ENCODE measurements around the gene CHI3L2. TPM values are rescaled to one million over a fixed set of nuclear protein-coding genes. Genes with fewer than 3 reads are reported as not detected.
A peak's percentile ranks its signal among the peaks of the same experiment; 100 is the strongest.

CHI3L2 gene
- total and polyA plus RNA-seq, 2 of the 13 experiments (the other 11 are each of a cell fraction or from before 2014, with no cell fraction given): 0.46 to 1.7 TPM

- TF ChIP-seq MXD3 (CRISPR knock-in tag; IDR thresholded peaks at IDR 0.05): no peak
- no peak for TF ChIP-seq ZNF746 (CRISPR knock-in tag; IDR thresholded peaks at IDR 0.05)
- TF ChIP-seq TRAFD1 (CRISPR knock-in tag; IDR thresholded peaks at IDR 0.05; ENCODE audit: borderline replicate concordance): no peak
- TF ChIP-seq, protein P1, sequence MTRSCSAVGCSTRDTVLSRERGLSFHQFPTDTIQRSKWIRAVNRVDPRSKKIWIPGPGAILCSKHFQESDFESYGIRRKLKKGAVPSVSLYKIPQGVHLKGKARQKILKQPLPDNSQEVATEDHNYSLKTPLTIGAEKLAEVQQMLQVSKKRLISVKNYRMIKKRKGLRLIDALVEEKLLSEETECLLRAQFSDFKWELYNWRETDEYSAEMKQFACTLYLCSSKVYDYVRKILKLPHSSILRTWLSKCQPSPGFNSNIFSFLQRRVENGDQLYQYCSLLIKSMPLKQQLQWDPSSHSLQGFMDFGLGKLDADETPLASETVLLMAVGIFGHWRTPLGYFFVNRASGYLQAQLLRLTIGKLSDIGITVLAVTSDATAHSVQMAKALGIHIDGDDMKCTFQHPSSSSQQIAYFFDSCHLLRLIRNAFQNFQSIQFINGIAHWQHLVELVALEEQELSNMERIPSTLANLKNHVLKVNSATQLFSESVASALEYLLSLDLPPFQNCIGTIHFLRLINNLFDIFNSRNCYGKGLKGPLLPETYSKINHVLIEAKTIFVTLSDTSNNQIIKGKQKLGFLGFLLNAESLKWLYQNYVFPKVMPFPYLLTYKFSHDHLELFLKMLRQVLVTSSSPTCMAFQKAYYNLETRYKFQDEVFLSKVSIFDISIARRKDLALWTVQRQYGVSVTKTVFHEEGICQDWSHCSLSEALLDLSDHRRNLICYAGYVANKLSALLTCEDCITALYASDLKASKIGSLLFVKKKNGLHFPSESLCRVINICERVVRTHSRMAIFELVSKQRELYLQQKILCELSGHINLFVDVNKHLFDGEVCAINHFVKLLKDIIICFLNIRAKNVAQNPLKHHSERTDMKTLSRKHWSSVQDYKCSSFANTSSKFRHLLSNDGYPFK (CRISPR knock-in tag; IDR thresholded peaks at IDR 0.05; ENCODE audit: borderline replicate concordance): 0 out of 2 replicates have a peak, but pooled peaks have one; percentile 33
- TF ChIP-seq, protein P2, sequence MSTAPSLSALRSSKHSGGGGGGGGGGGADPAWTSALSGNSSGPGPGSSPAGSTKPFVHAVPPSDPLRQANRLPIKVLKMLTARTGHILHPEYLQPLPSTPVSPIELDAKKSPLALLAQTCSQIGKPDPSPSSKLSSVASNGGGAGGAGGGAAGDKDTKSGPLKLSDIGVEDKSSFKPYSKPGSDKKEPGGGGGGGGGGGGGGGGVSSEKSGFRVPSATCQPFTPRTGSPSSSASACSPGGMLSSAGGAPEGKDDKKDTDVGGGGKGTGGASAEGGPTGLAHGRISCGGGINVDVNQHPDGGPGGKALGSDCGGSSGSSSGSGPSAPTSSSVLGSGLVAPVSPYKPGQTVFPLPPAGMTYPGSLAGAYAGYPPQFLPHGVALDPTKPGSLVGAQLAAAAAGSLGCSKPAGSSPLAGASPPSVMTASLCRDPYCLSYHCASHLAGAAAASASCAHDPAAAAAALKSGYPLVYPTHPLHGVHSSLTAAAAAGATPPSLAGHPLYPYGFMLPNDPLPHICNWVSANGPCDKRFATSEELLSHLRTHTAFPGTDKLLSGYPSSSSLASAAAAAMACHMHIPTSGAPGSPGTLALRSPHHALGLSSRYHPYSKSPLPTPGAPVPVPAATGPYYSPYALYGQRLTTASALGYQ (CRISPR knock-in tag; IDR thresholded peaks at IDR 0.05): no peak
- TF ChIP-seq RXRB (CRISPR knock-in tag; IDR thresholded peaks at IDR 0.05; ENCODE audit: borderline replicate concordance): no peak
- no peak for TF ChIP-seq LCORL (IDR thresholded peaks at IDR 0.05)
- 0 out of 2 replicates have a peak, but pooled peaks have one; percentile 11 for TF ChIP-seq LCORL (CRISPR knock-in tag; IDR thresholded peaks at IDR 0.05)
- TF ChIP-seq TIGD3 (CRISPR knock-in tag; IDR thresholded peaks at IDR 0.05; ENCODE audit: borderline replicate concordance): no peak
- no peak for TF ChIP-seq ZNF737 (CRISPR knock-in tag; IDR thresholded peaks at IDR 0.05; ENCODE audit: borderline replicate concordance)
- TF ChIP-seq ZNF567 (CRISPR knock-in tag; IDR thresholded peaks at IDR 0.05; ENCODE audit: borderline replicate concordance): no peak
- 0 out of 2 replicates have a peak, but pooled peaks have one; percentile 33 for TF ChIP-seq HNF4A (CRISPR knock-in tag; IDR thresholded peaks at IDR 0.05)
- no peak for TF ChIP-seq ZNF839 (CRISPR knock-in tag; IDR thresholded peaks at IDR 0.05; ENCODE audit: borderline replicate concordance)
- TF ChIP-seq ZZZ3 (CRISPR knock-in tag; IDR thresholded peaks at IDR 0.05; ENCODE audit: borderline replicate concordance): no peak
- no peak for TF ChIP-seq KAT7 (CRISPR knock-in tag; IDR thresholded peaks at IDR 0.05; ENCODE audit: borderline replicate concordance)
- TF ChIP-seq ZNF652 (CRISPR knock-in tag; IDR thresholded peaks at IDR 0.05; ENCODE audit: borderline replicate concordance, low read depth): no peak
- TF ChIP-seq MEF2D (CRISPR knock-in tag; IDR thresholded peaks at IDR 0.05): no peak
- TF ChIP-seq HIC2 (CRISPR knock-in tag; IDR thresholded peaks at IDR 0.05; ENCODE audit: low read depth): no peak
Measured at GRCh38 chr1:111202707-111203623, 24.5 kb upstream of the CHI3L2 start (continued).

Data from HepG2 (cell line).